Ishikawa (cell line): ENCODE results near the gene ESR1.

Source experiments
- CREB1 ChIP-seq: IDR thresholded peaks from 2 replicates; pipeline ENCODE4 v1.6.1; 2012; ENCODE audit warnings: low read depth
- EGR1 ChIP-seq: IDR thresholded peaks from 2 replicates; pipeline ENCODE4 v1.6.1; 2012
- EP300 ChIP-seq: IDR thresholded peaks from 2 replicates; pipeline ENCODE4 v1.6.1; 2012; ENCODE audit warnings: borderline replicate concordance
- FOXM1 ChIP-seq: IDR thresholded peaks from 2 replicates; pipeline ENCODE4 v1.6.1; 2012; ENCODE audit warnings: low read depth, borderline replicate concordance
- MAX ChIP-seq: IDR thresholded peaks from 2 replicates; pipeline ENCODE4 v1.6.1; 2012
- NFIC ChIP-seq: IDR thresholded peaks from 2 replicates; pipeline ENCODE4 v1.6.1; 2012
- RAD21 ChIP-seq: IDR thresholded peaks from 2 replicates; pipeline ENCODE4 v1.6.1; 2012; ENCODE audit warnings: low read depth
- REST ChIP-seq: IDR thresholded peaks from 2 replicates; pipeline ENCODE4 v1.6.1; 2012; ENCODE audit warnings: low read depth, mild to moderate bottlenecking
- TAF1 ChIP-seq: IDR thresholded peaks from 2 replicates; pipeline ENCODE4 v1.6.1; 2012; ENCODE audit warnings: low read depth, mild to moderate bottlenecking
- TCF12 ChIP-seq: IDR thresholded peaks from 2 replicates; pipeline ENCODE4 v1.6.1; 2012; ENCODE audit warnings: low read depth
- TEAD4 ChIP-seq: IDR thresholded peaks from 2 replicates; pipeline ENCODE4 v1.6.1; 2012
- USF1 ChIP-seq: IDR thresholded peaks from 2 replicates; pipeline ENCODE4 v1.6.1; 2012
- YY1 ChIP-seq: IDR thresholded peaks from 2 replicates; pipeline ENCODE4 v1.6.1; 2012; ENCODE audit warnings: low read depth
- ZBTB7A ChIP-seq: IDR thresholded peaks from 2 replicates; pipeline ENCODE4 v1.6.1; 2012; ENCODE audit warnings: low read depth

- TF ChIP-seq TCF12 (no peak), YY1 (no peak), ZBTB7A (no peak), EP300 (no peak), RAD21 (no peak), REST (no peak), TAF1 (no peak), MAX (no peak), FOXM1 (no peak), TEAD4 (no peak), EGR1 (no peak), USF1 (no peak), NFIC (no peak), CREB1 (no peak)
Observed at GRCh38 chr6:152118678-152119077, 311.2 kb downstream of the ESR1 start.
